K562 (cell line): Measurements from ENCODE around the gene CAPN3.

Source experiments
- BRF2 ChIP-seq: IDR thresholded peaks from 3 replicates; pipeline ENCODE4 v1.6.1; 2011; ENCODE audit warnings: borderline replicate concordance, mild to moderate bottlenecking; ENCODE audit not compliant: insufficient read length, insufficient read depth
- CBFB ChIP-seq: sonication (generic); formaldehyde crosslinking; IDR thresholded peaks from 2 replicates; pipeline ENCODE4 v1.4.0; 2020; ENCODE audit warnings: mild to moderate bottlenecking, missing genetic modification reagents
- CTCF ChIP-seq, 3 experiments: IDR thresholded peaks in 2 of 3; conservative IDR thresholded peaks in 1 of 3; 2 replicates each; pipeline ENCODE4 v1.5.1; 2011 to 2012; ENCODE audit warnings: low read length in 3 of 3, mild to moderate bottlenecking in 3 of 3, control low read depth in 2 of 3, improper control_type of control experiment in 1 of 3, inconsistent platforms in 1 of 3, low read depth in 1 of 3, mixed read lengths in 1 of 3, moderate library complexity in 1 of 3; ENCODE audit not compliant: insufficient read depth in 2 of 3
- ZBTB26 ChIP-seq: fragments of 450-650 bp; formaldehyde crosslinking; IDR thresholded peaks from 2 replicates; pipeline ENCODE4 v1.4.0; 2022; ENCODE audit warnings: missing genetic modification characterization
- ZSCAN29 ChIP-seq: fragments of 450-650 bp; IDR thresholded peaks from 2 replicates; pipeline ENCODE4 v1.6.1; 2017

GRCh38 chr15:42353061-42353460, 6.2 kb upstream of the CAPN3 start:
- TF ChIP-seq CTCF (IDR thresholded peaks at IDR 0.05 in 2 of 3, conservative IDR thresholded peaks at IDR 0.05 in 1 of 3; ENCODE audit: insufficient read depth in 2 of 3, low read depth in 1 of 3, low read length in 3 of 3) (no peak), ZBTB26 (CRISPR knock-in tag) (no peak), BRF2 (no peak), CBFB (CRISPR knock-in tag) (no peak), ZSCAN29 (no peak)
